GF-D8 (cell line): ENCODE data around the gene IGF2.

Experiments
- DNase-seq: peaks from one replicate; lab custom pipeline; 2025; lab: John Stamatoyannopoulos, UW

The IGF2 gene

DNA sequence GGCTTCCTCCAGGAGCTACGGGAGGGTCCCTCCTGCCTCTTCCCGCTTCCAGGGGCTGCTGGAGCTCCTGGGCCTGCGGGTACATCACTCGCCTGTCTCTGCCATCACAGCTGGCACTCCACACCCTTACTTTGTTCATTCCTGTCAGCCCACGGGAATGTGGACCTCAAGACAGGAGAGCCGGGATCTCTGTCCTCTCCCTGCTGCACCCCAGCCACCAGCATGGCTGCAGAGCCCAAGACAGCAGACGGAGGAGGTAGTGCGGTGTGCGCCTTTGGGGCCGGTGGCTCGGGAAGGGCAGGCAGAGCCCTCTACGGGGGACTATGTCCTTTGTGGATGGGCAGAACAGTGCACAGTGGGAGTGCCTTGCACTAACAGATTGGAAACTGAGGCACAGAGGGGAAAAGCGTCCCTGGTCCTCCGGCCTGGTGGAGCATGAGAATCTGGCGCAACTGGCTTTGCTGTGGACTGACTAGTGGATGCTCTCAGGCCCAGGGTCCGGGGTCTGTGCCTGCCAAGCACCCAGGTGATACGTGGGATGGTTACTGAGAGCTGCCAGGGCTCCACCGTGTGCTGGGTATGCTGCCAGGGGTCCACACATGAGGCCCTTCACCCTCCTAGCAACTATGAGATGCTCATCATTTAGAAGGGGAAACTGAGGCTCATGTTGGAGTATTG lies 47.3 kb downstream of the IGF2 start:
- no peak for DNase-seq

DNA sequence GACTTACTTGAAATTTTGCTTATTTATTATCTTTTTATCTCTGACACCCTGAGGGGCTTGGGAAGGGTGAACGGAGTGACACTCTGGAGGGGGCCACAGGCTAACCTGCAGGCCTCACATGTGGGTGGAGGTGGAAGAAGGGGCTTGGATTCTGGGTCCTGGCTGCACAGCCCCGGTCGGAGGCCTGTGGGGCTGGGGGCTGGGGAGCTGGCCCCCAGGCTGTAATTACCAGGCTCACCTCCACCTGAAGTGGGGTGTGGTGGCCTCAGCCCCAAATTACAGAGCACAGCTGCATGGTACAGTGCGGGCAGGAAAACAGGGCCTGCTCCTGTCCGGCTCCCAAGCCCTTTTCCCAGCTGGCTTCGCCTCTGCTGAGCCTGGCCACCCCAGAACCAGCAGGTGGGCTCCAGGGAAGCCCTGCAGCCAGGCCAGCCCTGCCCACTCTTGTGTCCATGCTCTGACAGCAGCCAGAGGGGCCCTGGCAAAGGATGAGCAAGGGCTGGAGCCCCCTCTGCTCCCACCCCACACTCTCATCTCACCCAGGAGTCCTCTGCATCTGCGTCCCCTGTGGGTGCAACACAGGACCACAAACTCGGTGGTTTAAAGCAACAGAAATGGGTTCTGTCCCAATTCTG lies 48.0 kb downstream of the IGF2 start:
- no peak for DNase-seq

DNA sequence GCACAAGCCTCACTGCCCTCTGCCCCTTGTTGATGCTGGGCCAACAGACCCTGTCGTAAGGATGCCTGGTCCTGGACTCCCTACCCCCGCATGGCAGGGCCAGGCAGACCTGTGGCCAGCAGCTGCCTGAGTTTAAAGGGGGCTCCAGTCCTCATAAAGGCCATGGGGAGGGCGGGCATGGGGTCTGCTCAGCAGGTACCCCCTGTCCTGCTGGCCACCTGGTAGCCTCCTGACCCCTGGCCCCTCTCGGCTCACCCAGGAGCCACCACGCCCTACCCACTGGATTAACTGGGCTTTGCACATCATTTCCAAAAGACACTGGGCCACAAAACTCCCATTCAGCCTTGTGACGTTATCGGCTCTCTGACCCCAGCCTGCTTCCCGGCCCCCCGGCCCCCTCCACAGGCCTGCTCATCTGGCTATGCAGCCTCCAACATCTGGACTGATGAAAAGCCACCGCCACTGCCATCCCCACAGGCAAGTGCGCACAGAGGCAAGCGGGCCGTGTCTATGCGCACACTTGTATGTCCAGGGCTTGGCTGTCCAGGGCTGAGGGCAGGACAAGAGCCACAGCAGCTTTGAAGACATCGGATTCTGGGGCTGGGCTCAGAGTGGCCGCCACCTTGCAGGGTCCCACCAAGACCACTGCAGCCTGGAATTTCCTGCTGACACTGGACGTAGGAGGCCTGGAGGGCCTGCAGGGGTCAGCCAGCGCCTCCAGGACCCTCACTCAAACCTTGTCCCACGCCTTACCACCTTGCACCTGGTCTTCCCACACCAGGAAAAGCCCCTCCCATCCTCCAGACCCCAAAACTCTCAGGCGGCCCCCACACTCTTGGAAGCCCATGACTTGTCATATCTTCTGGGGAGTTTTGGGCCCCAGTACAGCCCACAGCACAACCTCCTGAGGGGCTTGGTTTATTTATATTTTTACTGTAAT lies 48.7 kb downstream of the IGF2 start:
- no peak for DNase-seq

DNA sequence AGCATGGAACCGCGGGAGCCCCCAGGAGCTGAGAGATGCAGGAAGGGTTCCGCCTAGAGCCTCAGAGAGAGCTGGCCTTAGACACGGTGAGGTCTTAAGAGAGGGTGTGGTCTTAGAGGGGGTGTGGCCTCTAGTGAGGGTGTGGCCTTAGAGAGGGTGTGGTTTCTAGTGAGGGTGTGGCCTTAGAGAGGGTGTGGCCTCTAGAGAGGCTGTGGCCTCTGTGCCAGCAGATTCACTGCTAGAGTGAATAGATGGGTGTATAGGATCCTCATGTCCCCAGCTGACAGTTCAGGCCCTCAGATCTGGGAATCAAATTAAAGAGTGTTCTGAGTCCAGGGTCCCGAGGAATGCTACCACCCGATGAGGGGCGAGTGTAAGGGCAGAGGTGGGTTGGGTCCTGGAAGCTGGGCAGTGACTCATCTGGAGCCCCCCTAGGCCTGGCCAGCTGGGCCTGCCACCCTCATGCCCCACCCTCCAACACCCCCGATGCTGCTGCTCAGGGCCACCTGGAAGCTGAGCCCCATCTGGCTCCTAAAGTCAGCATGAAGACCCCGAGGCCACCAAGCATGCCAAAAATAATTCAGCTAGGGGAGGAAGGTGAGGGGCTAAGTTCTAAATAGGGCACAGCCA lies 49.5 kb downstream of the IGF2 start:
- no peak for DNase-seq

DNA sequence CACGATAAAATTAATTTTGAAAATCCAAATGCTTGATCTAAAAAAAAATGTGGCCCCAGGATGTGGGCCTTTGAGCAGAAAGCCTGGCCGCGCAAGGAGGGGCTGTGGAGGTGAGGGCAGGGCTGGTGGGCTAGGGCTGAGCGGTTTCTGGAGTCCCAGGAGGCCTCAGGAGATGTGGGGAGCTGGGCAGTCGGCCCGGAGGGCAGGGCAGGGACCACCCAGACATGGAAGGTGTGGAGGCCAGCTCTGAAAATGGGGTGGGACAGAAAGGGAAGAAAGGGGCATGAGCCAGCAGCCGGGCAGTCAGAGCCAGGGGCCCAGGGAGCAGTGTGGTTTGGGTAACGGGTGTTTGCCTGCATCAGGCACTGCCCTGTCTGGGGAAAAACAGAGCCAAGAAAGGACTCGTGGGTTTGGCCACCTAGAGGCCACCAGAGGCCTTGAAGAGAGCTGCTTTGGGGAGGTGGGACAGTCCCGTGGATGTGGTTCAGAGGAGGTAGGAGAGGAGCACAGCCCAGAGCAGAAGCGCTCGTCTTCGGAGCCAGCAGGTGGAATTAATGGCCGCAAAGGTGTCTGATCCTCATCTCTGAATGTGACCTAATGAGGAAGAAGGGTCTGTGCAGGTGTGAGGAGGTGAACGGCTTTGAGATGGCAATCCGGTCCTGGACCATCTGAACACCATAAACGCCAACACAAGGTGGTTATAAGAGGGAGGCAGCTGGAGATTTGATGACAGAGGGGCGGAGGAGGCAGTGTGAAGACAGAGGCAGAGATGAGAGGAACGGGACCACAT lies 50.2 kb downstream of the IGF2 start:
- DNase-seq = no peak

DNA sequence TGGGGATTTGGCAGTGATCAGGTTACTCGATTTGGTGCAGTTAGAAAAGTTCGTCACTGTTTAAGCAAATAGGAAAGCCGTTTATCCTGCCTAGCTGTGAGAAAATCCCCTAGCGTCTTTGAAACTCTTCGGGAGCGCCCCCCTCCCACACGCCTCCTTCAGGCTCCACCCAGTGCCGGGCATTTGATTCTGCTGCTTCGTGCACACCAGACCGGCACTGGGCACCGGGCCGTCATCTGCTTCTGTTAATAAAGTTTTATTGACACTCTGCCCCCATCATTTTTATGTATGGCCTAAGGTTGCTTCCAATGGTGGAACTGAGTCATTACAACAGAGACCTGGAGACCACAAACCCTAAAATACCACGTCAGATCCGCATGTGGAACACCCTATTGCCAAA lies 50.9 kb downstream of the IGF2 start:
- no peak for DNase-seq

DNA sequence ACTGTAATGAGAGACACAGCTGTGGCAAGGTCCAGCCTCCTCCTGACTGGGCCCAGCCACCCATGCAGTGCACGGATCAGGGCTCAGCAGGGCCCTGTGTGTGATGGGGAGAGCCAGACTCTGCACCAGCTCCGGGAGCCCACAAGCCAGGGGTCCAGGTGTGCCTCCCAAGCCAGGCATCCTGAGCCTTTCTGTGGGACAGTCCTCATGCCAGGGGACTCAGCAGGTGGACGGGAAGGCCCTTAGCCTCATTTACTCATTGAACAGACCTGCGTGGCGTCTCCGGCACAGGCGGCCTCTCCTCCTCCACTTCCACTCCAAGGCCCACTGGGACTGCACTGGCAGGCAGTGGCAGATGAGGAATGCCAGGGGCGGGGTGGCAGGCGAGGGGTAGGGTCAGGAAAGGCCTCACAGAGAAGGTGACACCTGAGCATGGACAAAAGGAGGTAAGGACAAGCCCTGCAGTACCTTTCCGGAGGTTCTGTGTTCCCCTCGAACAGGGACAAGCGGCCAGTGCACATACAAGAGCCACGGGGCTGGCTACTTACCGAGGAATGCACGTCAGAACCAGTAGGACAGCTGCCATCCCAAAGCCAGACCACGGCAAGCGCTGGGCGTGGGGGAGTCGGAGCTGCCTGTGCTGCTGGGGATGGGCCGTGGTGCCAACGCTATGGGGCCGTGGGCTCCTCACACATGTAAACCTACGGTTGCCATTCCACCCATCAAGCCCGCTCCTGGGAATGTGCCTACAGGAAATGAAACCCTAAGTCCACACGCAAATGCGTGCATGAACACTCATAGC lies 52.7 kb downstream of the IGF2 start:
- no peak for DNase-seq

DNA sequence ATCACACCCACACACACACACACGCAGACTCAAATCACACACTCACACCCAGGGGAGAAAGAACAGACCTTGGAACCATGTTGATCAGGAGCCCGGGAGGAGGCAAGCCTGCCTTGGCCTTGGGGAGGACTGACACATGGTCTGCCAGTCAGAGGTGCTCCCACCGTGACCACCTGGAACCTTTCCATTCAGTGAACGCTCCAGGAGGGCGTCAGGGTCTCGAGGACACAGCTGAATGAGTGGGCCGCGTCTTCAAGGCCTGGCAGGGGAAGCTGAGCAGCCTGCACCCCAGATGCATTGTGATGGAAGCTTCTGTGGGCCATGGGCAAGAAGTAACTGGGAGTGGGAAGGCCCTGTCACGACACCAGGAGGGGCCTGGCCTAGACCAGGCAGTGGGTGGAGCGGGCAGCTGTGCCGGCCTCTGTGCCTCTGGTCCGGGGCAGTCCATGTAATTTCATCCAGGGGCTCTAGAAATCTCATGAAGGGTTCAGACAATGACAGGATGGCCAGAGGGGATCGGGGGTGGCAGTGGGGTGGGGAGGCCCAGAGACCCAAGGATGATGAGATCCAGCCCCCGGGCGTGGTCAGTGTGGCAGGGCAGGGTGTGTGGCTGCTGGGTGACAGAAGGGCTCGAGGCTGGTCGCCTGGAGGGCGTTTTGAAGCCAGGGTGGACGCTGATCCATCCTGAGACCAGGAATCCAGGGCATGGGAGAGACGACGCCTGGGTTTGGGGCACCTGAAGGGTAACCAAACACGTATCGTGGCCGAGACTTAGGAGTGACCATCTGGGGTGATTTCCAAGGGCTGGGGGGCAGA lies 53.7 kb downstream of the IGF2 start:
- no peak for DNase-seq

DNA sequence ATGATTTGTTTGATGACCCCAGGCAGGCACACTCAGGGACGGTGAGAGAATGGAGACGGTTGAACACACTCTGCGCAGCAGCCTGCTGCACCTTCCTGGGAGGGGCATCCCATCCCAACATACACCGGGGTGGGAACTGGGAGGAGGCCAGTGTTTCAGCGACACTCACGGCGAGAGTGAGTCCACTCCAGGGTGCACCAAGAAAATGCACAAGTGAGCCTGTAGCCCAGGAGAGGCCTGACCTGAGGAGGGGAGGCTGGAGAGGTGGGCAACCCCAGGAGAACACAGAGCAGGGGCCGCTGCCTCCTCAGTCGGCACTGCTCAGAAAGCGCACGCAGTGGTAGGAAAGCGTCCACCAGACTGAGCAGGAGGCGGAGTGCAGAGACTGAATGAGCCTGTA lies 54.5 kb downstream of the IGF2 start:
- DNase-seq = no peak
